ENCODE results near the gene CPNE4.

CPNE4 gene

DNA sequence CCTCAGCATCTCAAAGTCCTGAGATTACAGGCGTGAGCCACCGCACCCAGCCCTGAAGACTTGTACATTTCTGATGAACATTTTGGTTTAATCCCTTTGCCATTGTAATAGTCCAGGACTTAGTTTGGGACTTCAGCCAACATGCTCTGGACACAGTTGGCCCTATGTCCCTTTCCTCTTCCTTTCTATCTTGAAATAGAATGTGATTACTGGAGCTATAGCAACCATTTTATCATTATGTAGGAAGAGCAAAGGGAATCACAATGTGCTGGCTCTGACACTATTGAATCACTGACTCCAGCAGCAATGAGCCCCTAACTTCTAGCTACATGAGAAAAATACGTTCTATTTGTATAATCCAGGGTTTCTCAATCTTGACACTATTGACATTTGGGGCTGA lies 497.3 kb downstream of the CPNE4 start:
- no peak overlapping the region for H3K4me3 ChIP-seq (ENCODE audit: control insufficient read depth, low read depth, low read length)
- TF ChIP-seq, protein P1, sequence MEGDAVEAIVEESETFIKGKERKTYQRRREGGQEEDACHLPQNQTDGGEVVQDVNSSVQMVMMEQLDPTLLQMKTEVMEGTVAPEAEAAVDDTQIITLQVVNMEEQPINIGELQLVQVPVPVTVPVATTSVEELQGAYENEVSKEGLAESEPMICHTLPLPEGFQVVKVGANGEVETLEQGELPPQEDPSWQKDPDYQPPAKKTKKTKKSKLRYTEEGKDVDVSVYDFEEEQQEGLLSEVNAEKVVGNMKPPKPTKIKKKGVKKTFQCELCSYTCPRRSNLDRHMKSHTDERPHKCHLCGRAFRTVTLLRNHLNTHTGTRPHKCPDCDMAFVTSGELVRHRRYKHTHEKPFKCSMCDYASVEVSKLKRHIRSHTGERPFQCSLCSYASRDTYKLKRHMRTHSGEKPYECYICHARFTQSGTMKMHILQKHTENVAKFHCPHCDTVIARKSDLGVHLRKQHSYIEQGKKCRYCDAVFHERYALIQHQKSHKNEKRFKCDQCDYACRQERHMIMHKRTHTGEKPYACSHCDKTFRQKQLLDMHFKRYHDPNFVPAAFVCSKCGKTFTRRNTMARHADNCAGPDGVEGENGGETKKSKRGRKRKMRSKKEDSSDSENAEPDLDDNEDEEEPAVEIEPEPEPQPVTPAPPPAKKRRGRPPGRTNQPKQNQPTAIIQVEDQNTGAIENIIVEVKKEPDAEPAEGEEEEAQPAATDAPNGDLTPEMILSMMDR (conservative IDR thresholded peaks at IDR 0.05; ENCODE audit: control insufficient read depth, insufficient read depth, low read depth, low read length), result no peak

DNA sequence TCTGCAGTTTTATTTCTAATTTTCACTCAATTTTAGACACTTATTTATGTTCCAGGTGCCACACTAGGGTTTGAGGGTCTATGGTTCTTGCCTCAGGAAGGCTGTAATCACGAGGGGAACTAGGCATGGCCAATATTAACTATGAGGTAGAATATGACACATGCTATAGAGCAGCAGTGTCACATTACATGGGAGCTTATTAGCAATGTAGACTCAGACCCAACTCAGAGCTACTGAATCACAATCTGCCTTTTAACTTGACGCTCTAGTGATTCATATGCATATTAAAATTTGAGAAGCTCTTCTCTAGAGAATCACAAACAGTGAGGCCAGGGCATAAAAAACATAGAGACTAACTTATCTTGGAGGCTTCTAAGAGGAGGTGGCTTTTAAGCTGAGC lies 499.2 kb downstream of the CPNE4 start:
- TF ChIP-seq, protein P1 (conservative IDR thresholded peaks at IDR 0.05; ENCODE audit: control insufficient read depth, insufficient read depth, low read depth, low read length), result no peak
- H3K4me3 ChIP-seq (ENCODE audit: control insufficient read depth, low read depth, low read length), result no peak overlapping the region
- DNase-seq (ENCODE audit: low read depth), result peak; percentile 93

More for the DNA sequence above, 497.3 kb downstream of the CPNE4 start:
- DNase-seq (ENCODE audit: low read depth), result no peak

DNA sequence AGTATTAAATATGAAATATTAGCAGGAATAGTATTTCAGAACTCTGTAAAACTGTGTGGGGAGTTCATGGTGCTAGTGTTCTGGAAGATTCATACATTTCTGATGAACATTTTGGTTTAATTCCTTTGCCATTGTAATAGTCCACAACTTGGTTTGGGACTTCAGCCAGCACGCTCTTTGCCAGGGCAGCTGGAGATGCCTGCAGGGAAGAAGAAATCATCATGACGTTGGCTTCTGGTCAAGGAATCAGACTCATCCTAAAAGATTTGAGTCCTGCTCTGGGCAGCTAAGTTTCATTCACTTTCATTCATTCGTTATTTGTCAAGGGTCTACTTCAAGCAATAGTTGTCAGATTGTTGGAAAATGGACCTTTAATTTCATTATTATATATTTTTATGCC lies 499.7 kb downstream of the CPNE4 start:
- TF ChIP-seq, protein P1 (conservative IDR thresholded peaks at IDR 0.05; ENCODE audit: control insufficient read depth, insufficient read depth, low read depth, low read length), result no peak
- H3K4me3 ChIP-seq (ENCODE audit: control insufficient read depth, low read depth, low read length), result no peak overlapping the region
- DNase-seq (ENCODE audit: low read depth), result peak; percentile 83

DNA sequence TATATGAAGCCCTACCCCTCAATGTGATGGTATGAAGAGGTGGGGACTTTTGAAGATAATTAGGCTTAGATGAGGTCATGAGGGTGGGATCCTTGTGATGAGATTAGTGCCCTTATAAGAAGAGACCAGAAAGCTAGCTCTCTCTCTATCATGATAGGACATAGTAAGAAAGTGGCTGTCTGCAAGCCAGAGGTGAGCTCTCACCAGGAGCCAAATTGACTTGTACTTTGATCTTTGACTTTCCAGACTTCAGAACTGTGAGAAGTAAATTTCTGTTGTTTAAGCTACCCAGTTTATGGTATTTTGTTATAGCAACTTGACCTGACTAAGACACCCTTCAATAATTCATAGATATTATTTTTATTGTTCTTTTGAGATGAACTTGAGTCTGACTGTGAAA lies 502.2 kb downstream of the CPNE4 start:
- no peak for DNase-seq (ENCODE audit: low read depth)
- TF ChIP-seq, protein P1 (conservative IDR thresholded peaks at IDR 0.05; ENCODE audit: control insufficient read depth, insufficient read depth, low read depth, low read length), result no peak
- H3K4me3 ChIP-seq (ENCODE audit: control insufficient read depth, low read depth, low read length), result no peak overlapping the region

DNA sequence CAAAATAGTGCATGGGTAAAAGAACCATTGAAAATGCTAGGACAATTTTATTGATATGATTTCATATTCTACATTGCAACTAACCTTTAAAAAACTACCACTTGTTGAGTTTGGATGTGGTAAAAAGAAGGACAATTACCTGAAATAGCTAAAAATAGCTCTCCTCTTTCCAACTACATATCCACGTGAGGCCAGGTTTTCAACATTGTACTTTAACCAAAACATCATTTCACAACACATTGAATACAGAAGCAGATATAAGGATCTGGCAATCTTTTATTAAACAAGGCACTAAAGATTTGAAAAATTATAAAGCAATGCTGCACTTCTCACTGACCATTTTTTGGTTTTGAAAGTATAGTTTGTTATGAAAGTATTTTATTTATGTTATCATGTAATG lies 504.0 kb downstream of the CPNE4 start:
- no peak overlapping the region for H3K4me3 ChIP-seq (ENCODE audit: control insufficient read depth, low read depth, low read length)
- TF ChIP-seq, protein P1 (conservative IDR thresholded peaks at IDR 0.05; ENCODE audit: control insufficient read depth, insufficient read depth, low read depth, low read length), result no peak
- no peak for DNase-seq (ENCODE audit: low read depth)

DNA sequence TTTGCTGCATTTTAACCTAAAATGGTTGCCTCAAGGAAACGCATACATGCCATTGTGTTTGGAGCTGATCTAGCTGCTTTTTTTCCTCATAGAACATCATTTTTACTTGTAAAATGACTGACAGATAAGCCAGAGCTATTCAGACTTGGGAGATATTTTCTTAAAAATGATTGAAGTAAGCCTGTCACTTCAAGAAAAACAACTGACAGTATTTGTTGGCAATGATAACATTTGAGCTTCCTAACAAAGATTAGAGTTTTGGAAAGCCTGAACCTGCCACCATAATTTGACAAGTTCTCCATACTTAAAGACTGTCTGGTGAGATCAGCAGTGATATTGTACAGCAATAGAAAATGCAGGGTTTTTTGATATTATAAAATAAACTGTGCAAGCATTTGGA lies 504.4 kb downstream of the CPNE4 start:
- H3K4me3 ChIP-seq (ENCODE audit: control insufficient read depth, low read depth, low read length), result no peak overlapping the region
- TF ChIP-seq, protein P1 (conservative IDR thresholded peaks at IDR 0.05; ENCODE audit: control insufficient read depth, insufficient read depth, low read depth, low read length), result no peak
- no peak for DNase-seq (ENCODE audit: low read depth)

DNA sequence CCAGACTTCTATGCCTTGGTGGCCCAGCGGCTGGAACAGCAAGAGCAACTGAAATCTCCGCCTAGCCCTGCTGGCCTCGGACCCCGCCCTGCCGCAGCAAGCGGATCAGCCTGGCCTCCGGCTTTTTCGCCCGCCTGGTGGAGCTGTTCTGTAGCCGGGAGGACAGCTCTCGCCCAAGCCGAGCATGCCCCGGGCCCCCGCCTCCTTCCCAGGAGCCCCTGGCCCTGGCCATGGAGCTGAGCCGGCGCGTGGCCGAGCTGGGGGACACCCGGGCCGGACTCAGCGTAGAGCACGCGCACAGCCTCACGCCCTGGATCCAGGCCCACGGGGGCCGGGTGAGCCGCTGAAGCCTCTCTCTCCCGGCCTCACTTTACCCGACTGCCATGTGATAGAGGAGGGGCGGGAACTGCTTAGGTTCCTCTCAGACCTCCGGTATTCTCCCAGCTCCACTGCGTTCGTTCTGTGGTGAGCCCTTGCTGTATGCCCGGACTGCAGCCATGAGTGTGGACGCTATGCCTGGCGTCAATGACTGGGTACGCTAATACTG lies 507.9 kb downstream of the CPNE4 start:
- DNase-seq (ENCODE audit: low read depth), result peak; percentile 62
- TF ChIP-seq, protein P1 (conservative IDR thresholded peaks at IDR 0.05; ENCODE audit: control insufficient read depth, insufficient read depth, low read depth, low read length), result peak; percentile 54
- H3K4me3 ChIP-seq (ENCODE audit: control insufficient read depth, low read depth, low read length), result peak overlapping the region; percentile 42
